Fibroblast of pulmonary artery (primary cell): ENCODE results near the gene RABL3.
"Not testable (repeated sequence)": the region's sequence is repeated elsewhere in the genome, so short reads cannot be mapped to it uniquely, and the experiment has no call there.

ENCODE experiments used
- DNase-seq: peaks from one replicate; pipeline ENCODE4 v3.0.0-alpha.2; 2010; ENCODE audit warnings: low read depth
- H3K4me3 ChIP-seq: replicated peaks from 2 replicates; pipeline ENCODE4 v1.5.1; 2011; ENCODE audit warnings: low read depth, mild to moderate bottlenecking, control low read depth, low read length, moderate library complexity
- CTCF ChIP-seq: IDR thresholded peaks from 2 replicates; pipeline ENCODE4 v1.5.1; 2011; ENCODE audit warnings: mild to moderate bottlenecking, control low read depth, low read length, inconsistent platforms; ENCODE audit errors: missing control alignments

The RABL3 gene

GRCh38 chr3:120640231-120640630, 102.1 kb downstream of the RABL3 start:
- no peak for DNase-seq
- H3K4me3 ChIP-seq = no peak overlapping the region
- no peak for TF ChIP-seq CTCF

DNA sequence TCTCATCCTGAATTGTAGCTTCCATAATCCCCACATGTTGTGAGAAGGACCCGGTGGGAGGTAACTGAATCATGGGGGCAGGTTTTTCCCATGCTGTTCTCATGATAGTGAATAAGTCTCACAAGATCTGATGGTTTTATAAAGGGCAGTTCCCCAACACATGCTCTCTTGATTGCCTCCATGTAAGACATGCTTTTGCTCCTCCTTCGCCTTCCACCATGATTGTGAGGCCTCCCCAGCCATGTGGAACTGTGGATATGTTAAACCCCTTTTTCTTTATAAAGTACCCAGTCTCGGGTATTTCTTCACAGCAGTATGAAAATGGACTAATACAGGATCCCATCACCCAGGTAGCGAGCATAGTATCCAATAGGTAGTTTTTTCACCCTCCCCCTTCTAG, 103.5 kb downstream of the RABL3 start:
- not testable (repeated sequence) for DNase-seq, H3K4me3 ChIP-seq

- no peak for DNase-seq
- no peak overlapping the region for H3K4me3 ChIP-seq
- TF ChIP-seq CTCF = no peak
Measured at GRCh38 chr3:120637851-120638559, 104.3 kb downstream of the RABL3 start.

DNA sequence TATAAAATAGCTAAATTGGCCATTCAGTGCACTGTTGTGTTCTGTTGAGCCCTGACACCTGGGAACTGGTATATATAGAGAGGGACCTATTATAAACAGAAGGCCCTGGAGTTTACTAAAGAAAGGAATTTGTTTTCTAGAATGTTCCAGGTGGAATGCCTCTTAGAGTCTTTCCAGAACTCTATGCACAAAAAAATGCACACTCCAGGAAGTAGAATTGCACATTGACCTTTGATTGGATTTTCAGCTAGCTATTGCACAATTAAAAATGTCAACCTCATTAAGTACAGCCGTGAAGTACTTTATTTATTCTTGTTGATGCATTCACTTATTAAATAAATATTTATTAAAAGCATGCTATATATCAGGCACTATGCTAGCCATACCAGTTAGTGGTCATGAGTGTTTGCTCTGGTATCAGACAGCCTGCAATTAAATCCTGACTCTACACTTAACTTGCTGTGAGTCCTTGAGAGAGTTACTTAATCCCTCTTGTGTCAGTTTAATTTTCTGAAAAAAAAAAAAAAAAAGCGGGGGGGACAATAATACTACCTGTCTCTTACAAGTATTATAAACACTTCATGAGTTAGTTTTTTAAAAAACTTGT, 105.4 kb downstream of the RABL3 start:
- H3K4me3 ChIP-seq = no peak overlapping the region
- no peak for TF ChIP-seq CTCF
- DNase-seq = no peak
